Measurements from ENCODE around the gene SMAD2. TPM values are rescaled to one million over a fixed set of nuclear protein-coding genes. Genes with fewer than 3 reads are reported as not detected.

Gene SMAD2
- total and polyA plus RNA-seq, 2 of the 8 experiments (the other 6 are each of a cell fraction or from before 2014, with no cell fraction given) = 28.4 to 124 TPM

DNA sequence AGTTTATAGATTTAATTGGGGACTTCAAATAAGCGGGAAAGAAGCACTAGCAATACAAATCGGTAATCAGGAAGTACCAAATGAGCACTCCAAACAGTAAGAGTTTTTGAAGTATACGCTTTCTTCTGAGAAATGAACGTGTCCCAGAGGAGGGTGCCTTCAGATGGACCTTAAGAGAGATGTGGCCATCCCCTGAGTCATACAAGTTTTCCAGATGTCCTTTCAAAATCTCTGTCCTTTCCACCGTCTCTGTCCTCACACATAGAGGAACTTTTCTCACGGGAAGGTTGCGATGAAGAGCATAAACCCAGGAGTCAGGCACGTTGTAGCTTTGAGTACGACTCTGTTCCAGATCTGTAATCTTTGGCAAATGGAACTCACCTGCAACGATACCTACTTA, 1.7 kb upstream of the SMAD2 start:
- 84% methylated on average over 10 of the region's 10 CpGs; no CpG with 5 or more reads in 1 of the 2 experiments for WGBS, 2 experiments (ENCODE audit: extremely low coverage in 1 of 2, insufficient coverage in 1 of 2, insufficient read length in 1 of 2, insufficient replicate concordance in 2 of 2, low coverage in 1 of 2, low lambda C conversion rate in 2 of 2, missing lambda C conversion rate in 1 of 2)
- H3K27ac ChIP-seq (ENCODE audit: low read depth, low read length) = no peak overlapping the region; the same call in 1 of the 2 replicates

More for the DNA sequence above, 1.7 kb upstream of the SMAD2 start:
- Histone ChIP-seq H3K14ac (ENCODE audit: insufficient read length) (no peak overlapping the region), H3K56ac (replicated peaks; ENCODE audit: insufficient read length, low read depth, low read length) (no peak overlapping the region), H4K5ac (ENCODE audit: insufficient read length, low read depth, low read length) (no peak overlapping the region), H3K79me1 (ENCODE audit: low read depth, low read length) (no peaks in the 10 kb centered on the region), H3K36me3 (ENCODE audit: control insufficient read depth in 2 of 4, insufficient read depth in 4 of 4, low read length in 3 of 4) (no peaks in the 10 kb centered on the region), H2BK120ac (replicated peaks; ENCODE audit: low read depth, low read length) (no peak overlapping the region), H3K23me2 (ENCODE audit: low read depth, low read length) (peaks cover 2% of the 10 kb centered on the region; the same call in 1 of the 2 replicates), H3K4me1 (replicated peaks in 1 of 4; ENCODE audit: control insufficient read depth in 3 of 4, insufficient read depth in 4 of 4, low read length in 3 of 4) (peaks cover 2 to 12% (median 8%) of the 10 kb centered on the region in 4 experiments; a peak in 6 of 7 replicates), H2AK5ac (ENCODE audit: low read depth, low read length) (no peak overlapping the region), H2AFZ (ENCODE audit: low read length) (no peak overlapping the region), H4K8ac (ENCODE audit: extremely low read depth, insufficient read depth, low read length) (no peak overlapping the region), H4K91ac (replicated peaks; ENCODE audit: insufficient read length, low read length) (no peak overlapping the region), H3K4me2 (ENCODE audit: insufficient read depth in 1 of 2, low read depth in 2 of 2, low read length in 2 of 2) (peak overlapping the region; percentile 58 to 71), H2BK15ac (ENCODE audit: low read length) (no peak overlapping the region), H3K79me2 (ENCODE audit: control insufficient read depth in 1 of 2, insufficient read depth in 2 of 2, low read length in 2 of 2) (peaks cover 7 to 27% of the 10 kb centered on the region in 2 experiments), H2BK12ac (ENCODE audit: low read depth, low read length) (no peak overlapping the region), H4K20me1 (replicated peaks in 1 of 2; ENCODE audit: control insufficient read depth in 1 of 2, insufficient read depth in 2 of 2, low read length in 2 of 2) (peaks cover under 1 to 6% of the 10 kb centered on the region in 2 experiments), H3K4ac (replicated peaks; ENCODE audit: insufficient read length, low read depth, low read length) (no peak overlapping the region), H3K27me3 (replicated peaks in 1 of 4; ENCODE audit: control insufficient read depth in 3 of 4, extremely low read depth in 1 of 4, insufficient read depth in 3 of 4, low read length in 3 of 4) (no peaks in the 10 kb centered on the region), H3K18ac (ENCODE audit: extremely low read depth, low read length) (no peak overlapping the region), H3K9me3 (ENCODE audit: insufficient read depth in 2 of 2, low read depth in 1 of 2, low read length in 1 of 2) (no peaks in the 10 kb centered on the region), H2BK20ac (ENCODE audit: low read length) (no peak overlapping the region), H3K23ac (ENCODE audit: insufficient read length) (no peak overlapping the region), H2BK5ac (ENCODE audit: low read depth, low read length) (no peak overlapping the region), H3K9ac (replicated peaks in 1 of 4; ENCODE audit: extremely low read depth in 1 of 4, low read depth in 3 of 4, low read length in 3 of 4) (no peak overlapping the region), H3K4me3 (ENCODE audit: extremely low read depth in 1 of 4, insufficient read depth in 2 of 4, low read depth in 3 of 4, low read length in 4 of 4) (peak overlapping the region in 2 of 4 experiments; percentile 68 to 75; a peak in 2 of 8 replicates)
- ChIA-PET CTCF (ENCODE audit: partially characterized antibody) (interaction anchor here (0.7 to 9.3 kb wide), 13 partner anchors 13 to 458 kb away, joined by 3 to 117 read pairs (median 4); no protein-coding TSS in a partner anchor), POLR2A (ENCODE audit: partially characterized antibody) (interaction anchor here (1.0 kb wide), 1 partner anchor 65 kb away, joined by 3 read pairs; no protein-coding TSS in a partner anchor)
- no peak for DNase-seq (ENCODE audit: low read depth in 1 of 2, low spot score in 2 of 2)
- no peak for FAIRE-seq
- TF ChIP-seq KDM4A (IDR thresholded peaks at IDR 0.05; ENCODE audit: low read depth, low read length, severe bottlenecking) (no peak), RAD21 (IDR thresholded peaks at IDR 0.05 in 1 of 2, conservative IDR thresholded peaks at IDR 0.05 in 1 of 2; ENCODE audit: low read depth in 2 of 2, low read length in 2 of 2) (no peak), TAF7 (optimal IDR thresholded peaks at IDR 0.05; ENCODE audit: borderline replicate concordance, low read depth, low read length) (no peak), SP4 (IDR thresholded peaks at IDR 0.05; ENCODE audit: low read length) (no peak), BACH1 (IDR thresholded peaks at IDR 0.05; ENCODE audit: low read length) (no peak), EGR1 (IDR thresholded peaks at IDR 0.05; ENCODE audit: borderline replicate concordance, low read depth, low read length) (no peak), POU5F1 (IDR thresholded peaks at IDR 0.05; ENCODE audit: low read depth, low read length) (no peak), BRCA1 (IDR thresholded peaks at IDR 0.05; ENCODE audit: low read depth, low read length) (no peak), SRF (IDR thresholded peaks at IDR 0.05; ENCODE audit: low read depth, low read length) (no peak), KDM5A (IDR thresholded peaks at IDR 0.05; ENCODE audit: low read length) (no peak), CHD1 (IDR thresholded peaks at IDR 0.05; ENCODE audit: low read depth, low read length) (no peak), FOSL1 (IDR thresholded peaks at IDR 0.05; ENCODE audit: insufficient read depth, low read depth, low read length) (no peak), SAP30 (IDR thresholded peaks at IDR 0.05; ENCODE audit: insufficient read depth, insufficient replicate concordance, low read length) (no peak), SP2 (IDR thresholded peaks at IDR 0.05; ENCODE audit: low read length) (no peak)
